NCI-H1930 (cell line): Measurements from ENCODE around the gene VASP.
A peak's percentile ranks its signal among the peaks of the same experiment; 100 is the strongest.
"Not testable (repeated sequence)": the region's sequence is repeated elsewhere in the genome, so short reads cannot be mapped to it uniquely, and the experiment has no call there.

Experiments
- DNase-seq, 2 experiments: peaks; one replicate each; lab custom pipeline; 2025; lab: John Stamatoyannopoulos, UW

VASP gene

DNA sequence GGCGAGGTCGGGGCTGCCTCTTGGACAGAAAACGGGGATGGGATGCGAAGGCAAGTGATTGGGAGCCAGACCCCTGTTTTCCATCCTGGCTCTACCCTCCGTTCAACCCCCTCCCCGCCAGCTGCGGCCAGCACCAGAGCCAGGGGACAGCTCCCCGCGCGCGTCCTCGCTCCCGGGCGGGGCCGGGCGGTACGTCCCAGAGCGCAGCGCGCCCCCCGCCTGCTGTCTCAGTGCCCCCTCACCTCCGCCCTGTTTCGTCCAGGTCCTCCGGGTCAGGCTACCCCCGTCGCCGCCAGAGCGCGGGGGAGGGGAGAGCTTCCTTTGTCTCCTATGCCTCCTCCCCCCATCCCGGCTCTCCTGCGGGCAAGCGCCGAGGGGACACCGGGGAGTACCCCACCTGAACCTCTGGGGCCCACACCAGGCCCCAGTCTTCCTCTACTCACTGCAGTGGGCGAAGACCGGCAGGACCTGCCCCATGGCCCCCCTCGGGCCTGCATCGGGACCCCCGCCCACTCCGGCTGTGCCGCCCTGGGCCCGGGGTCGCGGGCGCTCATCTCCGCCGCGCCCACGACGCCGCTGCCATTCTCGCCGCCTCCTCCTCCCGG lies 10.8 kb upstream of the VASP start:
- no peak for DNase-seq

GRCh38 chr19:45497791-45498190 lies 9.5 kb upstream of the VASP start:
- DNase-seq, result no peak

GRCh38 chr19:45498411-45499195 lies 8.7 kb upstream of the VASP start, which contains the start of gene PPM1N:
Gene PPM1N (plus strand): TSS chr19:45498443. CDS start chr19:45498473, 30 bp downstream.
- DNase-seq, result peak; percentile 68 to 71

DNA sequence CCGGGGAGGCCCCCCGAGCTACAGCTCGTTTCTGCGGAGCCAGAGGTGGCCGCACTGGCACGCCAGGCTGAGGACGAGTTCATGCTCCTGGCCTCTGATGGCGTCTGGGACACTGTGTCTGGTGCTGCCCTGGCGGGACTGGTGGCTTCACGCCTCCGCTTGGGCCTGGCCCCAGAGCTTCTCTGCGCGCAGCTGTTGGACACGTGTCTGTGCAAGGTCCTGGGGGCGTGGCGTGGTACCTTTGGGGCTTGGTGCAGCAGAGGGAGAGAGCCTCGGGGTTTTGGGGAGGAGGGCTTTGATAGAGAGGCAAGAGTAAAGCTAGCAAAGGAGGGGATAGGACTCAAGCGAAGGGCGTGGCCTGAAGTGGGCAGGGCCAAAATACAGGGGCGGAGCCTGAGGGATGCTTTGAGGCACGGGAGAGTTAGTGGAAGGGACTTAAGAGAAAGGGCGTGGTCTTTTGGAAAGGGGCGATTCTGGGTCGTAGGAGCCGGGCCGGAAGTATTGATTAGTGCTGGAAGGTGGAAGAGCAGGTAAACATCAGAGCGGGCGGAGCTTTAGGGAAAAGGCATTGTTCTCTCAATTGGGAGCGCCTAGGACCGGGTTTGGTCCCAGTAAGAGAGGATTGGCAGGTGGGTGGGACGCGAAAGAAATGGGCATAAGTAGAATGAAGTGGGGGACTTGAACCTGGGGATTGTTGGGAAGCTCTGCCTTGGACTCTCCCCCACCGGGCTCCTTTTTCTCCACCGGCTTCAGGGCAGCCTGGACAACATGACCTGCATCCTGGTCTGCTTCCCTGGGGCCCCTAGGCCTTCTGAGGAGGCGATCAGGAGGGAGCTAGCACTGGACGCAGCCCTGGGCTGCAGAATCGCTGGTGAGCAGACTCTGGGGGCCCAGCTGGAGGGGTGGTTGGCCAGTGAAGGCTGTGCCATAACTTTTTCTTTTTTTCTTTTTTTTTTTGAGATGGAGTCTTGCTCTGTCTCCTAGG lies 7.8 kb upstream of the VASP start:
- DNase-seq, result peak; percentile 76 to 89

- DNase-seq, result no peak
Observed at GRCh38 chr19:45500918-45501729, 6.2 kb upstream of the VASP start.

GRCh38 chr19:45501730-45502014 lies 5.6 kb upstream of the VASP start:
- DNase-seq, result no peak

GRCh38 chr19:45502111-45502510 lies 5.2 kb upstream of the VASP start:
- no peak for DNase-seq

DNA sequence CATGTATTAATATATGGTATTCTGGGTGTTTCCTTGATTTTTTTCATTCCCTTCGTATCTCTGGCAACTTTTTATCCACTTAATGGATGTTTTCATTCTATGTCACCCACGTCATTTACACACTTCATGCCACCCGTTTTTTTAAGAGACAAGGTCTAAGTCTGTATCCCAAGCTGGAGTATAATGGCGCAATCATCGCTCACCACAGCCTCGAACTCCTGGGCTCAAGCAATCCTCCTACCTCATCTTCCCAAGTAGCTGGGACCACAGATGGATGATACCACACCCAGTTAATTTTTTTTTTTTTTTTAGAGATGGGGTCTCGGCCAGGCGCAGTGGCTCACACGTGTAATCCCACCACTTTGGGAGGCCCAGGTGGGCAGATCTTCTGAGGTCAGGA lies 3.4 kb upstream of the VASP start:
- DNase-seq, result no peak

- no peak for DNase-seq
Observed at GRCh38 chr19:45505151-45505995, 1.9 kb upstream of the VASP start.

- DNase-seq, result no peak
Observed at GRCh38 chr19:45505996-45506245, 1.4 kb upstream of the VASP start.

- DNase-seq, result peak; percentile 91 to 96
Observed at GRCh38 chr19:45506246-45506988, 862 bp upstream of the VASP start.

- no peak for DNase-seq
Observed at GRCh38 chr19:45507872-45508416, 665 bp downstream of the VASP start.

GRCh38 chr19:45508417-45508860 lies 1.2 kb downstream of the VASP start:
- no peak for DNase-seq

- no peak for DNase-seq
Observed at GRCh38 chr19:45508861-45509691, 1.8 kb downstream of the VASP start.

- no peak for DNase-seq
Observed at GRCh38 chr19:45509692-45510015, 2.4 kb downstream of the VASP start.

DNA sequence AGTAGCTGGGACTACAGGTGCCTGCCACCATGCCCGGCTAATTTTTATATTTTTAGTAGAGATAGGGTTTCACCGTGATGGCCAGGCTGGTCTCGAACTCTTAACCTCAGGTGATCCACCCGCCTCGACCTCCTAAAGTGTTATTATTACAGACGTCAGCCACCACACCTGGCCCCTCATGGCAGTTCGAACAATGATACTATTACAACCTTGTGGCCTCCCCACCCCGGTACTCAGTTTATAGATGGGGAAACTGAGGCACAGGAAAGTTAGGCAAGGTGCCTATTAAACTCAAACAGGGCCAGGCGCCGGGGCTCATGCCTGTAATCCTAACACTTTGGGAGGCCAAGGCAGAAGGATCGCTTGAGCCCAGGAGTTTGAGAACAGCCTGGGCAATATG lies 3.1 kb downstream of the VASP start:
- DNase-seq, result not testable (repeated sequence)

DNA sequence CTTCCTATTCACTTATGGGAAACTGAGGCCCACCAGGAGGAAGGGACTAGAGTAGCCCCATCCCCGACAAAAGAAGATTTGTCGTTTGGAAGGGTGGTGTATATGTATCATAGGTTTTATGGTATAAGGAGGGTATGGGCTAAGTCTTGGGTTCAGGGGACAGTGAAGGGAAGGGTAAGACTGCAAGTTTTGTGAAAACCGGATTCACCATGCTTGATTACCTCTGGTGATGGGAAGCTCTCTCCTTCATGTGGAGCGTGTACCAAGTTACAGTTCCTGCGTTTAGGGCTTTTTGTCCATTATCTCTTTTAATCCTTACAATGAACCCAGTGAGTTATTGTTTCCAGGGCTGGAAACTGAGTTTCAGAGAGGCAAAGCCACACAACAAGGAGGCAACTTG lies 3.8 kb downstream of the VASP start:
- no peak for DNase-seq

GRCh38 chr19:45512881-45513483 lies 5.7 kb downstream of the VASP start:
- no peak for DNase-seq
